CD4-positive, alpha-beta T cell treated with Interleukin-15 for 4 hours (primary cell): ENCODE data around the gene CRADD.
A peak's percentile ranks its signal among the peaks of the same experiment; 100 is the strongest.
"Not testable (repeated sequence)": the region's sequence is repeated elsewhere in the genome, so short reads cannot be mapped to it uniquely, and the experiment has no call there.

Experiments used
- DNase-seq: peaks from one replicate; pipeline ENCODE4 v3.0.0-alpha.2; 2020; ENCODE audit warnings: low spot score

Gene CRADD

GRCh38 chr12:93873561-93873960 is 196.4 kb downstream of the CRADD start:
- no peak for DNase-seq

GRCh38 chr12:93875157-93875556 is 198.0 kb downstream of the CRADD start:
- no peak for DNase-seq

- DNase-seq: no peak
These were observed 199.2 kb downstream of the CRADD start for GRCh38 chr12:93876360-93876759.

- no peak for DNase-seq
These were observed 200.3 kb downstream of the CRADD start for GRCh38 chr12:93877446-93877845.

- no peak for DNase-seq
These were observed 202.6 kb downstream of the CRADD start for GRCh38 chr12:93879476-93880421.

GRCh38 chr12:93880853-93881522 is 203.8 kb downstream of the CRADD start:
- peak; percentile 21 for DNase-seq

GRCh38 chr12:93882763-93883162 is 205.6 kb downstream of the CRADD start:
- DNase-seq: no peak

- DNase-seq: no peak
These were observed 206.4 kb downstream of the CRADD start for GRCh38 chr12:93883436-93884154.

GRCh38 chr12:93884794-93885460 is 207.8 kb downstream of the CRADD start:
- DNase-seq: no peak

GRCh38 chr12:93885973-93886532 is 208.9 kb downstream of the CRADD start:
- not testable (repeated sequence) for DNase-seq

GRCh38 chr12:93886533-93887511 is 209.6 kb downstream of the CRADD start:
- no peak for DNase-seq

GRCh38 chr12:93888964-93889363 is 211.8 kb downstream of the CRADD start:
- no peak for DNase-seq

GRCh38 chr12:93889516-93890212 is 212.5 kb downstream of the CRADD start:
- DNase-seq: no peak

GRCh38 chr12:93892423-93893268 is 215.5 kb downstream of the CRADD start:
- DNase-seq: no peak

- no peak for DNase-seq
These were observed 217.4 kb downstream of the CRADD start for GRCh38 chr12:93894391-93895088.

- no peak for DNase-seq
These were observed 217.9 kb downstream of the CRADD start for GRCh38 chr12:93895089-93895445.

- DNase-seq: no peak
These were observed 219.3 kb downstream of the CRADD start for GRCh38 chr12:93896427-93896826.

GRCh38 chr12:93896952-93897351 is 219.8 kb downstream of the CRADD start:
- no peak for DNase-seq
